GM23338 (cell line): Measurements from ENCODE around the gene GPR176. TPM values are rescaled to one million over a fixed set of nuclear protein-coding genes. Genes with fewer than 3 reads are reported as not detected.
A peak's percentile ranks its signal among the peaks of the same experiment; 100 is the strongest.

Experiments used
- ATAC-seq: fragments of 200-7000 bp; cut with Tn5 transposase; 3 replicates; pipeline ENCODE4 v1.9.1; 2020
- DNase-seq: peaks from one replicate; pipeline ENCODE4 v3.0.0-alpha.2; 2015; ENCODE audit warnings: low spot score
- H2AFZ ChIP-seq: fragments of 200-600 bp; sonication (generic); 2 replicates; pipeline ENCODE4 v1.8.0; 2016; ENCODE audit warnings: antibody characterized with exemption, mild to moderate bottlenecking, moderate library complexity
- H3F3A ChIP-seq: fragments of 200-600 bp; sonication (generic); replicated peaks from 2 replicates; pipeline ENCODE4 v1.8.0; 2017; ENCODE audit warnings: antibody characterized with exemption, mixed run types, low read depth
- H3K27ac ChIP-seq: fragments of 200-600 bp; sonication (generic); 2 replicates; pipeline ENCODE4 v1.6.1; 2016; ENCODE audit warnings: low read depth
- H3K27me3 ChIP-seq: fragments of 200-600 bp; sonication (generic); 2 replicates; pipeline ENCODE4 v1.8.0; 2016; ENCODE audit warnings: mild to moderate bottlenecking, mixed run types, moderate library complexity; ENCODE audit not compliant: insufficient read depth
- H3K36me3 ChIP-seq: fragments of 200-600 bp; sonication (generic); 2 replicates; pipeline ENCODE4 v1.8.0; 2016; ENCODE audit warnings: mild to moderate bottlenecking; ENCODE audit not compliant: insufficient read depth
- H3K4me1 ChIP-seq: fragments of 200-600 bp; sonication (generic); 2 replicates; pipeline ENCODE4 v1.8.0; 2016; ENCODE audit warnings: mild to moderate bottlenecking, moderate library complexity; ENCODE audit not compliant: insufficient read depth
- H3K4me2 ChIP-seq: fragments of 200-600 bp; sonication (generic); 2 replicates; pipeline ENCODE4 v1.7.1; 2017; ENCODE audit warnings: mixed run types
- H3K4me3 ChIP-seq: fragments of 200-600 bp; sonication (generic); 2 replicates; pipeline ENCODE4 v1.6.1; 2016; ENCODE audit warnings: mixed run types
- H3K79me2 ChIP-seq: fragments of 200-600 bp; sonication (generic); replicated peaks from 2 replicates; pipeline ENCODE4 v1.8.0; 2017; ENCODE audit warnings: mild to moderate bottlenecking; ENCODE audit not compliant: insufficient read depth
- H3K9me2 ChIP-seq: fragments of 200-600 bp; sonication (generic); 2 replicates; pipeline ENCODE4 v1.8.0; 2017; ENCODE audit not compliant: insufficient read depth
- H4K20me1 ChIP-seq: fragments of 200-600 bp; sonication (generic); replicated peaks from 2 replicates; pipeline ENCODE4 v1.8.0; 2017; ENCODE audit warnings: mild to moderate bottlenecking; ENCODE audit not compliant: insufficient read depth
- H3K27ac Mint-ChIP-seq: 2 replicates; pipeline ENCODE4 v1.8.0; 2020; ENCODE audit warnings: inconsistent platforms, mild to moderate bottlenecking, moderate library complexity, mixed read lengths
- H3K27me3 Mint-ChIP-seq: 3 replicates; pipeline ENCODE4 v1.8.0; 2022; ENCODE audit warnings: low read depth, mild to moderate bottlenecking, moderate library complexity, mixed read lengths, inconsistent platforms; ENCODE audit not compliant: insufficient read depth, poor library complexity
- H3K36me3 Mint-ChIP-seq: 3 replicates; pipeline ENCODE4 v1.8.0; 2021; ENCODE audit warnings: low read depth, mild to moderate bottlenecking, inconsistent platforms, moderate library complexity, mixed read lengths
- H3K4me1 Mint-ChIP-seq: 3 replicates; pipeline ENCODE4 v1.8.0; 2020; ENCODE audit warnings: mild to moderate bottlenecking, inconsistent platforms, mixed read lengths
- H3K4me3 Mint-ChIP-seq: 3 replicates; pipeline ENCODE4 v1.8.0; 2021; ENCODE audit warnings: moderate library complexity, mild to moderate bottlenecking, inconsistent platforms, mixed read lengths
- H3K9me3 Mint-ChIP-seq: 3 replicates; pipeline ENCODE4 v1.8.0; 2020; ENCODE audit warnings: moderate library complexity, mild to moderate bottlenecking, inconsistent platforms, mixed read lengths
- CREB1 ChIP-seq: fragments of 250-450 bp; sonication (Bioruptor Pico); IDR thresholded peaks from 2 replicates; pipeline ENCODE4 v1.5.0; 2020; ENCODE audit warnings: low read depth, mild to moderate bottlenecking, moderate library complexity
- EZH2 ChIP-seq: fragments of 200-600 bp; sonication (generic); IDR thresholded peaks from one replicate; pipeline ENCODE4 v1.8.0; 2017; ENCODE audit warnings: antibody characterized with exemption, mild to moderate bottlenecking, low read depth; ENCODE audit not compliant: unreplicated experiment
- NANOG ChIP-seq: IDR thresholded peaks from 2 replicates; pipeline ENCODE4 v1.6.1; 2016; ENCODE audit warnings: antibody characterized with exemption, borderline replicate concordance
- STAT1 ChIP-seq: IDR thresholded peaks from one replicate; pipeline ENCODE4 v1.6.1; 2016; ENCODE audit warnings: antibody characterized with exemption; ENCODE audit not compliant: unreplicated experiment
- ZNF331 ChIP-seq: fragments of 250-450 bp; sonication (Bioruptor Pico); IDR thresholded peaks from 2 replicates; pipeline ENCODE4 v1.5.0; 2020; ENCODE audit warnings: low read depth, mild to moderate bottlenecking, moderate library complexity
- polyA plus RNA-seq: library from polyadenylated mRNA; unstranded; fragments of >200 nt; fragmentation: Nextera tagmentation; extraction: Ambion mirVana; gene quantifications from 2 replicates; pipeline ENCODE4 v1.2.1, GENCODE V29; 2016
- total RNA-seq: library from RNA; depleted of rRNA; stranded (reverse); fragments of >200 nt; shearing (Covaris generic); gene quantifications from 2 replicates; pipeline ENCODE4 v1.2.3, GENCODE V29; 2014
- TF ChIP-seq, protein P1 (sequence below), 2 experiments: fragments of 200-600 bp in 1 of 2; sonication (generic) in 1 of 2; conservative IDR thresholded peaks; 2 replicates each; pipeline versions ENCODE4 v1.5.1 to v1.6.1; 2016 to 2017; ENCODE audit warnings: antibody characterized with exemption in 2 of 2, low read depth in 2 of 2, mild to moderate bottlenecking in 2 of 2, moderate library complexity in 1 of 2
- TF ChIP-seq, protein P2 (sequence below): IDR thresholded peaks from one replicate; pipeline ENCODE4 v1.6.1; 2018; ENCODE audit warnings: antibody characterized with exemption; ENCODE audit not compliant: unreplicated experiment

The GPR176 gene
- total and polyA plus RNA-seq, 2 experiments from 2014 or later = 60.0 to 248 TPM

DNA sequence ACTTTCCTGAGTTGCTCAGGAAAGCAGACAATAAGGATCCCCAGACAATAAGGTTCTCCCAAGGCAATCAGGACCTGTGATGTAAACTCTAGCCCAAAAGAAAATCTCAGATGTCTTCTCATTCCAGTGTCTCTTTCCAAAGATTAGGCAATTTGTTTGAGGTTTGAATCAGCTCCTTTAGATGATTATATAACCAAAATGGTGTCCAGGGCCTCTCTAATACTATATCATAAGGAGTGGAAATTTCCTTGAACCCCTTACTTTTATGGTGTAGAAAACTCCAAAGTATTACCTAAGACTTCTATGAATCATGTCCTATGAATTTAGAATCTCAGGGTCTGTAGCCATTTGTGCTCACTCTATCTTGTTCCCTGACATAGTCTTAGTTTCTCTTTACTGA, 65.9 kb downstream of the GPR176 start (continued):
- TF ChIP-seq, protein P1, sequence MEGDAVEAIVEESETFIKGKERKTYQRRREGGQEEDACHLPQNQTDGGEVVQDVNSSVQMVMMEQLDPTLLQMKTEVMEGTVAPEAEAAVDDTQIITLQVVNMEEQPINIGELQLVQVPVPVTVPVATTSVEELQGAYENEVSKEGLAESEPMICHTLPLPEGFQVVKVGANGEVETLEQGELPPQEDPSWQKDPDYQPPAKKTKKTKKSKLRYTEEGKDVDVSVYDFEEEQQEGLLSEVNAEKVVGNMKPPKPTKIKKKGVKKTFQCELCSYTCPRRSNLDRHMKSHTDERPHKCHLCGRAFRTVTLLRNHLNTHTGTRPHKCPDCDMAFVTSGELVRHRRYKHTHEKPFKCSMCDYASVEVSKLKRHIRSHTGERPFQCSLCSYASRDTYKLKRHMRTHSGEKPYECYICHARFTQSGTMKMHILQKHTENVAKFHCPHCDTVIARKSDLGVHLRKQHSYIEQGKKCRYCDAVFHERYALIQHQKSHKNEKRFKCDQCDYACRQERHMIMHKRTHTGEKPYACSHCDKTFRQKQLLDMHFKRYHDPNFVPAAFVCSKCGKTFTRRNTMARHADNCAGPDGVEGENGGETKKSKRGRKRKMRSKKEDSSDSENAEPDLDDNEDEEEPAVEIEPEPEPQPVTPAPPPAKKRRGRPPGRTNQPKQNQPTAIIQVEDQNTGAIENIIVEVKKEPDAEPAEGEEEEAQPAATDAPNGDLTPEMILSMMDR (conservative IDR thresholded peaks at IDR 0.05; ENCODE audit: low read depth in 2 of 2) = no peak
- TF ChIP-seq NANOG (no peak), ZNF331 (CRISPR knock-in tag) (no peak), EZH2 (no peak)

DNA sequence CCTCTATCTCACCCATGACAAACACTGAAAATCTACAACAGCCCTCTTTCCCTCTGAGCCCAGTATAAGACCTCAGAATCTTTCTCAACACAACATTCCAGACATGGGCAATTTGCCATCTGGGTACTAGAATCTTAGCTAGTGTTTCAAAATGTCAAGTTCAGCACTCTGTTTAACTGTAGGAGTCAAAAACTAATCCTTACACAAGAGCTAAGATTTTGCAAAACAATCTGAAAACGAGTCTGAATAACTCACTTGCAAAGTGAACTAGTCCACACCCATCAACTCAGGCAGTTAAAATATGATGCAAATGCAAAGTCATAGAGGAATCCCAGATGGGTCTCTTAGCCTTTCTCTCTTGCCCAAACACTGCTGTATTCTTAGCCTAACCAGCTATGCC, 67.8 kb downstream of the GPR176 start:
- peaks cover 100% of the 10 kb centered on the region for H3K79me2 ChIP-seq
- no peak for ATAC-seq
- H3K4me1 Mint-ChIP-seq = peaks cover 84% of the 10 kb centered on the region

More for the DNA sequence above, 67.8 kb downstream of the GPR176 start:
- Histone ChIP-seq H3K4me1 (peaks cover 73% of the 10 kb centered on the region), H3K27me3 (no peaks in the 10 kb centered on the region), H3K4me3 (no peak overlapping the region), H3F3A (0 out of 2 replicates have a peak, but pooled peaks cover 5% of the 10 kb centered on the region), H3K27ac (no peak overlapping the region; the same call in 1 of the 2 replicates), H3K4me2 (peak overlapping the region; percentile 9; the same call in 1 of the 2 replicates), H3K9me2 (no peaks in the 10 kb centered on the region), H4K20me1 (peaks cover 44% of the 10 kb centered on the region), H2AFZ (no peak overlapping the region), H3K36me3 (no peaks in the 10 kb centered on the region)
- TF ChIP-seq STAT1 = no peak
- TF ChIP-seq ZNF331 (CRISPR knock-in tag) = no peak
- no peak for TF ChIP-seq CREB1 (CRISPR knock-in tag)
- TF ChIP-seq, protein P2, sequence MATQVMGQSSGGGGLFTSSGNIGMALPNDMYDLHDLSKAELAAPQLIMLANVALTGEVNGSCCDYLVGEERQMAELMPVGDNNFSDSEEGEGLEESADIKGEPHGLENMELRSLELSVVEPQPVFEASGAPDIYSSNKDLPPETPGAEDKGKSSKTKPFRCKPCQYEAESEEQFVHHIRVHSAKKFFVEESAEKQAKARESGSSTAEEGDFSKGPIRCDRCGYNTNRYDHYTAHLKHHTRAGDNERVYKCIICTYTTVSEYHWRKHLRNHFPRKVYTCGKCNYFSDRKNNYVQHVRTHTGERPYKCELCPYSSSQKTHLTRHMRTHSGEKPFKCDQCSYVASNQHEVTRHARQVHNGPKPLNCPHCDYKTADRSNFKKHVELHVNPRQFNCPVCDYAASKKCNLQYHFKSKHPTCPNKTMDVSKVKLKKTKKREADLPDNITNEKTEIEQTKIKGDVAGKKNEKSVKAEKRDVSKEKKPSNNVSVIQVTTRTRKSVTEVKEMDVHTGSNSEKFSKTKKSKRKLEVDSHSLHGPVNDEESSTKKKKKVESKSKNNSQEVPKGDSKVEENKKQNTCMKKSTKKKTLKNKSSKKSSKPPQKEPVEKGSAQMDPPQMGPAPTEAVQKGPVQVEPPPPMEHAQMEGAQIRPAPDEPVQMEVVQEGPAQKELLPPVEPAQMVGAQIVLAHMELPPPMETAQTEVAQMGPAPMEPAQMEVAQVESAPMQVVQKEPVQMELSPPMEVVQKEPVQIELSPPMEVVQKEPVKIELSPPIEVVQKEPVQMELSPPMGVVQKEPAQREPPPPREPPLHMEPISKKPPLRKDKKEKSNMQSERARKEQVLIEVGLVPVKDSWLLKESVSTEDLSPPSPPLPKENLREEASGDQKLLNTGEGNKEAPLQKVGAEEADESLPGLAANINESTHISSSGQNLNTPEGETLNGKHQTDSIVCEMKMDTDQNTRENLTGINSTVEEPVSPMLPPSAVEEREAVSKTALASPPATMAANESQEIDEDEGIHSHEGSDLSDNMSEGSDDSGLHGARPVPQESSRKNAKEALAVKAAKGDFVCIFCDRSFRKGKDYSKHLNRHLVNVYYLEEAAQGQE = no peak
- no peak overlapping the region for H3K4me3 Mint-ChIP-seq
- no peak for DNase-seq
- no peak overlapping the region for H3K27ac Mint-ChIP-seq
- peaks cover 6% of the 10 kb centered on the region; the same call in 2 of the 3 replicates for H3K36me3 Mint-ChIP-seq
- no peaks in the 10 kb centered on the region for H3K9me3 Mint-ChIP-seq
- H3K27me3 Mint-ChIP-seq = no peaks in the 10 kb centered on the region
